HEK293 (cell line): ENCODE results near the gene PSMC3.

Experiments used
- CTCF ChIA-PET: fragments of 350-600 bp; formaldehyde crosslinking; extraction: SDS; loops from one replicate; lab custom pipeline; 2021; ENCODE audit warnings: antibody characterized with exemption; lab: Yijun Ruan, JAX
- POLR2A ChIA-PET: fragments of 300-600 bp; formaldehyde crosslinking; extraction: SDS; loops from one replicate; lab custom pipeline; 2020; ENCODE audit warnings: antibody characterized with exemption, inconsistent platforms; lab: Yijun Ruan, JAX
- H3K27ac ChIP-seq: fragments of 200-500 bp; sonication (Bioruptor generic); 2 replicates; pipeline ENCODE4 v1.5.1; 2014; ENCODE audit warnings: low read depth, low read length, control low read depth, inconsistent platforms; ENCODE audit errors: extremely low read depth
- H3K36me3 ChIP-seq, 2 experiments: fragments of 200-500 bp in 1 of 2; sonication (Bioruptor generic) in 1 of 2; 1 replicate in 1 of 2; 2 replicates in 1 of 2; pipeline ENCODE4 v1.5.1; 2014 to 2017; ENCODE audit warnings: inconsistent platforms in 2 of 2, low read length in 2 of 2; ENCODE audit not compliant: control insufficient read depth in 2 of 2, insufficient read depth in 1 of 2
- H3K4me1 ChIP-seq: fragments of 200-500 bp; sonication (Bioruptor generic); 2 replicates; pipeline ENCODE4 v1.5.1; 2014; ENCODE audit warnings: mild to moderate bottlenecking, low read length, inconsistent platforms; ENCODE audit not compliant: control insufficient read depth, insufficient read depth
- H3K4me3 ChIP-seq: 2 replicates; pipeline ENCODE4 v1.5.1; 2011; ENCODE audit warnings: low read depth, mild to moderate bottlenecking, control low read depth, low read length, moderate library complexity
- H3K9me3 ChIP-seq: fragments of 200-500 bp; sonication (Bioruptor generic); 2 replicates; pipeline ENCODE4 v1.5.1; 2014; ENCODE audit warnings: low read depth, low read length, inconsistent platforms; ENCODE audit not compliant: control insufficient read depth, insufficient read depth
- BCL11B ChIP-seq: fragments of 450-650 bp; formaldehyde crosslinking; IDR thresholded peaks from 2 replicates; pipeline ENCODE4 v1.5.1; 2016; ENCODE audit warnings: low read depth, missing biosample characterization, missing genetic modification characterization
- EGR2 ChIP-seq: fragments of 450-650 bp; formaldehyde crosslinking; IDR thresholded peaks from 2 replicates; pipeline ENCODE4 v1.5.1; 2016; ENCODE audit warnings: low read depth, missing biosample characterization, missing genetic modification characterization
- KLF16 ChIP-seq: fragments of 450-650 bp; formaldehyde crosslinking; IDR thresholded peaks from 2 replicates; pipeline ENCODE4 v1.5.1; 2017; ENCODE audit warnings: missing biosample characterization, missing genetic modification characterization
- KLF9 ChIP-seq: fragments of 450-650 bp; formaldehyde crosslinking; IDR thresholded peaks from 2 replicates; pipeline ENCODE4 v1.5.1; 2016; ENCODE audit warnings: missing biosample characterization, missing genetic modification characterization, low read depth
- RBAK ChIP-seq: fragments of 450-650 bp; formaldehyde crosslinking; IDR thresholded peaks from 2 replicates; pipeline ENCODE4 v1.5.1; 2016; ENCODE audit warnings: missing biosample characterization, missing genetic modification characterization
- ZBTB44 ChIP-seq: fragments of 450-650 bp; IDR thresholded peaks from 2 replicates; pipeline ENCODE4 v1.5.1; 2018; ENCODE audit warnings: missing biosample characterization, mild to moderate bottlenecking, missing genetic modification characterization
- ZBTB48 ChIP-seq: fragments of 450-650 bp; formaldehyde crosslinking; IDR thresholded peaks from 2 replicates; pipeline ENCODE4 v1.5.1; 2016; ENCODE audit warnings: missing biosample characterization, missing genetic modification characterization
- ZBTB6 ChIP-seq: fragments of 450-650 bp; formaldehyde crosslinking; IDR thresholded peaks from 2 replicates; pipeline ENCODE4 v1.5.1; 2017; ENCODE audit warnings: missing biosample characterization, missing genetic modification characterization
- ZBTB8A ChIP-seq: fragments of 450-650 bp; formaldehyde crosslinking; IDR thresholded peaks from 2 replicates; pipeline ENCODE4 v1.5.1; 2016; ENCODE audit warnings: missing biosample characterization, missing genetic modification characterization
- ZFP41 ChIP-seq: fragments of 450-650 bp; formaldehyde crosslinking; IDR thresholded peaks from 2 replicates; pipeline ENCODE4 v1.5.1; 2016; ENCODE audit warnings: missing biosample characterization, missing genetic modification characterization, borderline replicate concordance
- ZNF140 ChIP-seq: fragments of 450-650 bp; formaldehyde crosslinking; IDR thresholded peaks from 2 replicates; pipeline ENCODE4 v1.5.1; 2016; ENCODE audit warnings: missing biosample characterization, missing genetic modification characterization
- ZNF148 ChIP-seq: fragments of 450-650 bp; formaldehyde crosslinking; IDR thresholded peaks from 2 replicates; pipeline ENCODE4 v1.5.0; 2017; ENCODE audit warnings: missing biosample characterization, missing genetic modification characterization, borderline replicate concordance
- ZNF239 ChIP-seq: fragments of 450-650 bp; formaldehyde crosslinking; IDR thresholded peaks from 2 replicates; pipeline ENCODE4 v1.5.1; 2016; ENCODE audit warnings: missing biosample characterization, missing genetic modification characterization
- ZNF248 ChIP-seq: fragments of 450-650 bp; formaldehyde crosslinking; IDR thresholded peaks from 2 replicates; pipeline ENCODE4 v1.5.1; 2017; ENCODE audit warnings: missing biosample characterization, missing genetic modification characterization
- ZNF292 ChIP-seq: fragments of 450-650 bp; formaldehyde crosslinking; IDR thresholded peaks from 2 replicates; pipeline ENCODE4 v1.5.1; 2016; ENCODE audit warnings: low read depth, missing biosample characterization, missing genetic modification characterization, borderline replicate concordance
- ZNF341 ChIP-seq: fragments of 450-650 bp; formaldehyde crosslinking; IDR thresholded peaks from 2 replicates; pipeline ENCODE4; 2016; ENCODE audit warnings: low read depth, missing biosample characterization, missing genetic modification characterization
- ZNF391 ChIP-seq: fragments of 450-650 bp; formaldehyde crosslinking; IDR thresholded peaks from 2 replicates; pipeline ENCODE4 v1.5.1; 2016; ENCODE audit warnings: low read depth, missing biosample characterization, missing genetic modification characterization, borderline replicate concordance
- ZNF394 ChIP-seq: fragments of 450-650 bp; formaldehyde crosslinking; IDR thresholded peaks from 2 replicates; pipeline ENCODE4 v1.5.1; 2016; ENCODE audit warnings: missing biosample characterization, missing genetic modification characterization, mild to moderate bottlenecking, moderate library complexity, borderline replicate concordance
- ZNF48 ChIP-seq: fragments of 450-650 bp; formaldehyde crosslinking; IDR thresholded peaks from 2 replicates; pipeline ENCODE4 v1.5.1; 2016; ENCODE audit warnings: missing biosample characterization, missing genetic modification characterization
- ZNF518A ChIP-seq: fragments of 450-650 bp; formaldehyde crosslinking; conservative IDR thresholded peaks from 2 replicates; pipeline ENCODE4 v1.5.1; 2016; ENCODE audit warnings: low read depth, missing biosample characterization, missing genetic modification characterization
- ZNF561 ChIP-seq: fragments of 450-650 bp; IDR thresholded peaks from 2 replicates; pipeline ENCODE4 v1.5.1; 2018; ENCODE audit warnings: missing biosample characterization, missing genetic modification characterization, borderline replicate concordance
- ZNF610 ChIP-seq: fragments of 450-650 bp; formaldehyde crosslinking; IDR thresholded peaks from 2 replicates; pipeline ENCODE4 v1.5.1; 2016; ENCODE audit warnings: missing biosample characterization, missing genetic modification characterization, borderline replicate concordance
- ZNF639 ChIP-seq: fragments of 450-650 bp; formaldehyde crosslinking; IDR thresholded peaks from 2 replicates; pipeline ENCODE4 v1.5.1; 2016; ENCODE audit warnings: missing biosample characterization, missing genetic modification characterization
- ZNF660 ChIP-seq: fragments of 450-650 bp; IDR thresholded peaks from 2 replicates; pipeline ENCODE4 v1.5.1; 2018; ENCODE audit warnings: missing biosample characterization, mild to moderate bottlenecking, missing genetic modification characterization
- ZNF670 ChIP-seq: fragments of 450-650 bp; formaldehyde crosslinking; IDR thresholded peaks from 2 replicates; pipeline ENCODE4 v1.5.1; 2016; ENCODE audit warnings: missing biosample characterization, missing genetic modification characterization, low read depth
- ZSCAN16 ChIP-seq: fragments of 450-650 bp; formaldehyde crosslinking; IDR thresholded peaks from 2 replicates; pipeline ENCODE4 v1.5.1; 2016; ENCODE audit warnings: missing biosample characterization, missing genetic modification characterization

PSMC3 gene

GRCh38 chr11:47466201-47466600, 40.0 kb upstream of the PSMC3 start (continued):
- TF ChIP-seq ZNF518A = no peak

GRCh38 chr11:47464483-47464882, 38.2 kb upstream of the PSMC3 start:
- Histone ChIP-seq H3K4me1 (peaks cover 11% of the 10 kb centered on the region), H3K27ac (no peak overlapping the region), H3K9me3 (no peaks in the 10 kb centered on the region), H3K4me3 (no peak overlapping the region), H3K36me3 (peaks cover 0 to 54% of the 10 kb centered on the region in 2 experiments; a peak in 2 of 3 replicates)
- ChIA-PET POLR2A (no interaction called here), CTCF (interaction anchor here (2.2 kb wide), 1 partner anchor 9 kb away, joined by 11 read pairs; no protein-coding TSS in a partner anchor)
- TF ChIP-seq ZSCAN16 (tag by site-specific recombination) = no peak
- TF ChIP-seq ZNF670 (tag by site-specific recombination) = no peak
- no peak for TF ChIP-seq ZNF148 (tag by site-specific recombination)
- TF ChIP-seq ZNF660 (tag by site-specific recombination) = peak; percentile 51; the same call in 1 of the 2 replicates
- TF ChIP-seq ZNF341 (tag by site-specific recombination) = no peak
- no peak for TF ChIP-seq ZBTB48 (tag by site-specific recombination)
- TF ChIP-seq ZNF610 (tag by site-specific recombination) = no peak
- no peak for TF ChIP-seq ZNF391 (tag by site-specific recombination)
- TF ChIP-seq ZNF239 (tag by site-specific recombination) = no peak
- TF ChIP-seq ZNF394 (tag by site-specific recombination) = peak; percentile 41; the same call in 1 of the 2 replicates
- TF ChIP-seq ZNF140 (tag by site-specific recombination) = 0 out of 2 replicates have a peak, but pooled peaks have one; percentile 4
- TF ChIP-seq ZNF639 (tag by site-specific recombination) = peak; percentile 62; the same call in 1 of the 2 replicates
- TF ChIP-seq EGR2 (tag by site-specific recombination) = no peak
- TF ChIP-seq BCL11B = no peak
- TF ChIP-seq ZBTB8A = peak; percentile 88
- no peak for TF ChIP-seq RBAK (tag by site-specific recombination)
- no peak for TF ChIP-seq KLF9 (tag by site-specific recombination)
- TF ChIP-seq ZNF248 (tag by site-specific recombination) = no peak
- no peak for TF ChIP-seq KLF16
- TF ChIP-seq ZBTB6 (tag by site-specific recombination) = no peak
- TF ChIP-seq ZNF561 (tag by site-specific recombination) = no peak
- TF ChIP-seq ZNF292 (tag by site-specific recombination) = no peak
- no peak for TF ChIP-seq ZFP41 (tag by site-specific recombination)
- no peak for TF ChIP-seq ZNF48 (tag by site-specific recombination)
- 0 out of 2 replicates have a peak, but pooled peaks have one; percentile 9 for TF ChIP-seq ZBTB44 (tag by site-specific recombination)
